PFSK-1 (cell line): Measurements from ENCODE around the gene BRIX1.

Source experiments
- POLR2AphosphoS5 ChIP-seq: IDR thresholded peaks from 2 replicates; pipeline ENCODE4 v1.6.1; 2012; ENCODE audit warnings: low read depth, mild to moderate bottlenecking, control low read depth, low read length, moderate library complexity
- SIN3A ChIP-seq: IDR thresholded peaks from 2 replicates; pipeline ENCODE4 v1.6.1; 2012; ENCODE audit warnings: mild to moderate bottlenecking, low read length, moderate library complexity, borderline replicate concordance; ENCODE audit not compliant: insufficient read depth
- TF ChIP-seq, protein P1 (sequence below), 2 experiments: IDR thresholded peaks; 2 replicates each; pipeline versions ENCODE4 v1.6.1 to v1.8.0; 2011 to 2012; ENCODE audit warnings: low read depth in 2 of 2, low read length in 2 of 2, control low read depth in 1 of 2, inconsistent platforms in 1 of 2, mild to moderate bottlenecking in 1 of 2, moderate library complexity in 1 of 2; ENCODE audit not compliant: insufficient read depth in 1 of 2

DNA sequence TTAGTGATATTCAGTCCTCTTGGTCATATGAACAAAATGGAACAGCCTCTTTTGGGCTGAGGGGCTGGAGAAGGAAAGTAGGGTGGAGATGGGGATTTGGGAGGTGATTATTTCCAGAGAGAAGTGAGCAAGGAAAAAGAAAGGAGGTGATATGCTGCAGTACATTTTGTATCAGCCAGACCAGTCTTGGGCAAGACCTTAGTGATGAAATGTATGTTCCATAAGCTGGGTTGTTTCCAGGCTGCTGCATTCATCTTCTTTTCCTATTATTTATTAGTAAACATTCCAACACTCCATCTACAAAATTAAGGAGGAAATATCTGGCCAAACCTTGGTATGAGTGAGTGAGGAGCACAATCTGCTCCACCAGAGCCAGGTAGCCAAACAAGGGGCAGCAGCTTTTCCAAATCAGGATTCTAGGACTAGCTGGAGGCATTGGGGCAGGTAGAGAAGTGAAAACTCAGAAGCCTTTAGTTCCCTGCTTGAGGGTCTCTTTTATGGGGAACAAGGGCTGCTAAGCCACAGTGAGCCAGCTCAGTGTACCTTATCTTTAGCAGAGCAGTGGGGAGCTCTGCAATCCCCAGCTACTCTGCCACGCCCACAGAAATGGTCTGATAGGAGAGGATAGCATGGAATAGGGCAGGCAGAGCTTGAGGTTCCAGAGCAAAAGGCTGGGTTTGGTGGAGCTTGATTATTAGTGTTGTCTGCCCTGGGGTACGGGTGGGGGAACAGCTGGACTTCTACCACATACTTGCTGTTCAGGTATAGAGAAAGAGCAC, 19.7 kb upstream of the BRIX1 start:
- TF ChIP-seq POLR2AphosphoS5 (no peak), SIN3A (no peak)
- TF ChIP-seq, protein P1, sequence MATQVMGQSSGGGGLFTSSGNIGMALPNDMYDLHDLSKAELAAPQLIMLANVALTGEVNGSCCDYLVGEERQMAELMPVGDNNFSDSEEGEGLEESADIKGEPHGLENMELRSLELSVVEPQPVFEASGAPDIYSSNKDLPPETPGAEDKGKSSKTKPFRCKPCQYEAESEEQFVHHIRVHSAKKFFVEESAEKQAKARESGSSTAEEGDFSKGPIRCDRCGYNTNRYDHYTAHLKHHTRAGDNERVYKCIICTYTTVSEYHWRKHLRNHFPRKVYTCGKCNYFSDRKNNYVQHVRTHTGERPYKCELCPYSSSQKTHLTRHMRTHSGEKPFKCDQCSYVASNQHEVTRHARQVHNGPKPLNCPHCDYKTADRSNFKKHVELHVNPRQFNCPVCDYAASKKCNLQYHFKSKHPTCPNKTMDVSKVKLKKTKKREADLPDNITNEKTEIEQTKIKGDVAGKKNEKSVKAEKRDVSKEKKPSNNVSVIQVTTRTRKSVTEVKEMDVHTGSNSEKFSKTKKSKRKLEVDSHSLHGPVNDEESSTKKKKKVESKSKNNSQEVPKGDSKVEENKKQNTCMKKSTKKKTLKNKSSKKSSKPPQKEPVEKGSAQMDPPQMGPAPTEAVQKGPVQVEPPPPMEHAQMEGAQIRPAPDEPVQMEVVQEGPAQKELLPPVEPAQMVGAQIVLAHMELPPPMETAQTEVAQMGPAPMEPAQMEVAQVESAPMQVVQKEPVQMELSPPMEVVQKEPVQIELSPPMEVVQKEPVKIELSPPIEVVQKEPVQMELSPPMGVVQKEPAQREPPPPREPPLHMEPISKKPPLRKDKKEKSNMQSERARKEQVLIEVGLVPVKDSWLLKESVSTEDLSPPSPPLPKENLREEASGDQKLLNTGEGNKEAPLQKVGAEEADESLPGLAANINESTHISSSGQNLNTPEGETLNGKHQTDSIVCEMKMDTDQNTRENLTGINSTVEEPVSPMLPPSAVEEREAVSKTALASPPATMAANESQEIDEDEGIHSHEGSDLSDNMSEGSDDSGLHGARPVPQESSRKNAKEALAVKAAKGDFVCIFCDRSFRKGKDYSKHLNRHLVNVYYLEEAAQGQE (IDR thresholded peaks at IDR 0.05; ENCODE audit: insufficient read depth in 1 of 2, low read depth in 2 of 2, low read length in 2 of 2), result no peak
